Ovary (tissue), 3 donors: ENCODE measurements around the gene RPS3.

Experiments used
- EP300 ChIP-seq: sonication (generic); formaldehyde crosslinking; IDR thresholded peaks from one replicate; pipeline ENCODE4 v1.6.1; 2017; ENCODE audit warnings: antibody characterized with exemption
- POLR2A ChIP-seq: fragments of 450-650 bp; IDR thresholded peaks from one replicate; pipeline ENCODE4 v1.6.1; 2017; ENCODE audit warnings: antibody characterized with exemption, mild to moderate bottlenecking, moderate library complexity
- TF ChIP-seq, protein P1 (sequence below), 3 donors: fragments of 450-650 bp in 2 of 3; fragments of 200-600 bp in 1 of 3; IDR thresholded peaks; one replicate each; pipeline versions ENCODE4 v1.5.1 to v1.8.0; 2016 to 2022; ENCODE audit warnings: antibody characterized with exemption in 3 of 3, mild to moderate bottlenecking in 1 of 3
- donor health status: DM: no; HTN: no; CAD: no.

DNA sequence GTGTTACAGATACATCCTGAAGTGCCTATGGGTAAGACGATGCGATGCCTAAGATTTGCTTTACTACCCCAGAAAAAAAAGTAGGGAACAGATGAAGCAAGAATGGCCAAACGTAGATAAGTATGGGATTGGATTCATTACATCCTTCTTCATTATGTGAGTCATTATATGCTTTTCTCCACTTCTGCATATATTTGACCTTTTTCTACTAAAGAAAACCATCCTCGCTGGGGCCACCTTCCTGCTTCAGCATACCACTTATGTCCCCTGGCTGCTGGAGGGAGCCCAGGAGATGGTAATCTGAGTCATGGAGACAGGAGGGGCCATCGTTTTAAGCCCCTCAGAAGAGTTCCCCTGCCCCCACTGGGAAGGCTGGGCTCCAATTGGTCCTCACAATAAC, 48.1 kb downstream of the RPS3 start:
- TF ChIP-seq, protein P1, sequence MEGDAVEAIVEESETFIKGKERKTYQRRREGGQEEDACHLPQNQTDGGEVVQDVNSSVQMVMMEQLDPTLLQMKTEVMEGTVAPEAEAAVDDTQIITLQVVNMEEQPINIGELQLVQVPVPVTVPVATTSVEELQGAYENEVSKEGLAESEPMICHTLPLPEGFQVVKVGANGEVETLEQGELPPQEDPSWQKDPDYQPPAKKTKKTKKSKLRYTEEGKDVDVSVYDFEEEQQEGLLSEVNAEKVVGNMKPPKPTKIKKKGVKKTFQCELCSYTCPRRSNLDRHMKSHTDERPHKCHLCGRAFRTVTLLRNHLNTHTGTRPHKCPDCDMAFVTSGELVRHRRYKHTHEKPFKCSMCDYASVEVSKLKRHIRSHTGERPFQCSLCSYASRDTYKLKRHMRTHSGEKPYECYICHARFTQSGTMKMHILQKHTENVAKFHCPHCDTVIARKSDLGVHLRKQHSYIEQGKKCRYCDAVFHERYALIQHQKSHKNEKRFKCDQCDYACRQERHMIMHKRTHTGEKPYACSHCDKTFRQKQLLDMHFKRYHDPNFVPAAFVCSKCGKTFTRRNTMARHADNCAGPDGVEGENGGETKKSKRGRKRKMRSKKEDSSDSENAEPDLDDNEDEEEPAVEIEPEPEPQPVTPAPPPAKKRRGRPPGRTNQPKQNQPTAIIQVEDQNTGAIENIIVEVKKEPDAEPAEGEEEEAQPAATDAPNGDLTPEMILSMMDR (IDR thresholded peaks at IDR 0.05) = no peak
- TF ChIP-seq POLR2A (no peak), EP300 (no peak)
